NCI-H1092 (cell line): Measurements from ENCODE around the gene ARID1B.

Source experiments
- DNase-seq: peaks from one replicate; lab custom pipeline; 2025; lab: John Stamatoyannopoulos, UW

ARID1B gene

DNA sequence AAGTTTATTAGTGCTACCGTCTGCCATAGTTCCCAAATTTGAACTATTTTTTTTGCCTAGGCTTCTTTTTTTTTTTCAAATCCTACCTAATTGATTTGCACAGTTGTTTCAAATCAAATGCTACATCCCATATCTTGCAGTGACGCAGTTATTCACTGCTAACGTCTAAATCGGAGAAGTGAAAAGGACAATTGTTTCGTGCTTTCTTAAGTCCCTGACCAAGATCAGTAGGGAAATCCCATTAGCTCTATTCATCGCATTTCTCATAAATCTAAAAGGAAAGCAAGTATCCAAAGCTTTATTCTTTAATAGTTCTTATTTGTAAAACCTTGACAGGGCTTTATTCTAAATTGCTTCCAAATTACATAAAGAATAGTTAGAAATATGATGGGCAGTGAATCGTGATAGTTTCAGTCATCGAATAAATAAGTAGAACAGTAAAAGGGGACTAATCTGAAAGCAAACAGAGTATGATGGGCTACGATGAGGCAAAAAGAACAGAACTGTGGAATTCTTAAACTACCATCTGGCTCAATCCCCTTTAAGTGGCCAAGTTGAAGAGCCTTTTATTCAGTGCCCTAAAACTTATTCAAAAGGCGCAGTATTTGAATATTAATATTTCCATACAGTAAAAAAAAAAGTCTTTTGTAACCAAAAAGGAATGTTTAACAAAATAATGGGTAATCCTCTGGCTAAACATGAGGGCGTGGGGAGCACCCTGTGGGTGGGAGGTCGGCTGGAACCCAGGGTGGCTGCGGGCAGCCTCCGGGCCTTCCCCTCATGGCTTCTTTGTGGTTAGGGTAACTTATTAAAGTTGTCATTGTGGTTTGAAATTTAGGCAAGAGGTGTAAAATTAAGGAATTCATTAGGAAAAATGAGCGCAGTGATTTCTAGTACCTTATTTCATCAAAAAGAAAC, 3.0 kb upstream of the ARID1B start:
- DNase-seq = no peak

DNA sequence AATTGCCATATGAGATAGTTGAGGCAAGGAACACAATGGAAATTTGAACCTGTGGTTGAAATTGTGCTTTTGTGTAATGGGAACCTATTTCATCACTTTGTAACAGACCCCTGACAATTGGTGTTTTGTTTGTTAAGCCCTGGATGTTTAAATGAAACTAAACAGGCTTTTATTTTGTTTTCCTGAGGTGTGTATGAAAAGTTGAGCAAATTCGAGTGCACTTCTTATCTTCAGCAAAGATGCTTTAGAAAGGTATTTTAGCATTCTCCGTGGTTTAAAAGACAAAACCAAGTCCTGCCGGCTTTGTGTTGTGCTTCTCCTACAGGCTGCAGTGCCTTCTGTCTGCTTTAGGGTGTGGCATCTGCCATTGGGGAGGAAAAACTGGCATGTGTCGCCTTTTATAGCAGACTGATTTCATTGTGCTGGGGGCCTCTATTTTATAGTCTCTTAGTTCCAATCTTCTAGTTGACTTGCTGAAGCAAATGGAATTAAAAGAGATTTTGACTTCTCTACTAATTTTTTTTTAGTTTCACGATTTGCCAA, 2.2 kb upstream of the ARID1B start:
- DNase-seq = no peak

DNA sequence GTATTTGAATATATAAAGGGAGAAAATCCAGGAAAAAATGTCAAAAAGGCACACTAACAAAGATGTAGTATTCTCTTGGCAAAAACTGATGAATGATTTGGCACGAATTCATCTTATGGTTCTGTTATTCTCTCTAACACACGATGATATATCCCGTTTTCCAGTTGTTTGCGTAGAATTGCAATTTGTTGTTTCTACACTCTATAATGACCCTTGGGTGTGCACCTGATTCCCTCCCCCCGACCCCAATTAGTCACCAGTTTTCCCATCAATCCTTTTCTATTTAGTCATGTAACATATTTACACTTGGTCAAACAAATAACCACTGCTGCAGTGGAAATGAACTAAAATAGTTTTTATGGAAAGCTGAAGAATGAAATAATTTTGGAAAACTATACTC, 1.5 kb upstream of the ARID1B start:
- DNase-seq = no peak

DNA sequence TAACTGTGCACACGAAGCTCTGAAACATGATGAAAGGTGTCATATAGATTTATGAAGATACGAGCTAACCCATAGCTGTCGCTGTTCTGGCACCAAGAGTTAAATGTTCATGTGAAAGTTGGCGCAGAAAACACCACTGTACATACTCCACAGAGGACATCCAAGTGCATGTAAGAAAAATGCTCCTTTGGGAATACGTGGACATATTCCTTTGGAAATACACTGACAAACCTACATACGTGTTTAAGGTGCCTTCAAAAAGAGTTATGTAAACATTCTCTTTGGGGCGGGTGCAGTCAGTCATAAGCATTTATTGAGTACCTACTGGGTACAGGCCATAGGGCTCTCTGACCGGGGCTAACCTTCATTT, 723 bp upstream of the ARID1B start:
- no peak for DNase-seq

DNA sequence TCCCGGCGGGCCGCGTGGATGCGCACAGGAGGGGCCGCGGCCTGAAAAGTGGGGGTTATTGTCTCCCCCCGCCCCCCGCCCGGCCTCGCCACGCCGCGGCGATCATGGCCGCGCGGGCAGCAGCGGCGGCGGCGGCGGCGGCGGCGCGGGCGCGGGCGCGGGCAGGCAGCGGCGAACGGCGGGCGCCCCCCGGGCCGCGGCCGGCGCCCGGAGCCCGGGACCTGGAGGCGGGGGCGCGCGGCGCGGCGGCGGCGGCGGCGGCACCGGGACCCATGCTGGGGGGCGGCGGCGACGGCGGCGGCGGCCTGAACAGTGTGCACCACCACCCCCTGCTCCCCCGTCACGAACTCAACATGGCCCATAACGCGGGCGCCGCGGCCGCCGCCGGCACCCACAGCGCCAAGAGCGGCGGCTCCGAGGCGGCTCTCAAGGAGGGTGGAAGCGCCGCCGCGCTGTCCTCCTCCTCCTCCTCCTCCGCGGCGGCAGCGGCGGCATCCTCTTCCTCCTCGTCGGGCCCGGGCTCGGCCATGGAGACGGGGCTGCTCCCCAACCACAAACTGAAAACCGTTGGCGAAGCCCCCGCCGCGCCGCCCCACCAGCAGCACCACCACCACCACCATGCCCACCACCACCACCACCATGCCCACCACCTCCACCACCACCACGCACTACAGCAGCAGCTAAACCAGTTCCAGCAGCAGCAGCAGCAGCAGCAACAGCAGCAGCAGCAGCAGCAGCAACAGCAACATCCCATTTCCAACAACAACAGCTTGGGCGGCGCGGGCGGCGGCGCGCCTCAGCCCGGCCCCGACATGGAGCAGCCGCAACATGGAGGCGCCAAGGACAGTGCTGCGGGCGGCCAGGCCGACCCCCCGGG, 637 bp downstream of the ARID1B start:
- DNase-seq = no peak

DNA sequence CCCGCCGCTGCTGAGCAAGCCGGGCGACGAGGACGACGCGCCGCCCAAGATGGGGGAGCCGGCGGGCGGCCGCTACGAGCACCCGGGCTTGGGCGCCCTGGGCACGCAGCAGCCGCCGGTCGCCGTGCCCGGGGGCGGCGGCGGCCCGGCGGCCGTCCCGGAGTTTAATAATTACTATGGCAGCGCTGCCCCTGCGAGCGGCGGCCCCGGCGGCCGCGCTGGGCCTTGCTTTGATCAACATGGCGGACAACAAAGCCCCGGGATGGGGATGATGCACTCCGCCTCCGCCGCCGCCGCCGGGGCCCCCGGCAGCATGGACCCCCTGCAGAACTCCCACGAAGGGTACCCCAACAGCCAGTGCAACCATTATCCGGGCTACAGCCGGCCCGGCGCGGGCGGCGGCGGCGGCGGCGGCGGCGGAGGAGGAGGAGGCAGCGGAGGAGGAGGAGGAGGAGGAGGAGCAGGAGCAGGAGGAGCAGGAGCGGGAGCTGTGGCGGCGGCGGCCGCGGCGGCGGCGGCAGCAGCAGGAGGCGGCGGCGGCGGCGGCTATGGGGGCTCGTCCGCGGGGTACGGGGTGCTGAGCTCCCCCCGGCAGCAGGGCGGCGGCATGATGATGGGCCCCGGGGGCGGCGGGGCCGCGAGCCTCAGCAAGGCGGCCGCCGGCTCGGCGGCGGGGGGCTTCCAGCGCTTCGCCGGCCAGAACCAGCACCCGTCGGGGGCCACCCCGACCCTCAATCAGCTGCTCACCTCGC, 1.5 kb downstream of the ARID1B start:
- DNase-seq = peak; percentile 15

DNA sequence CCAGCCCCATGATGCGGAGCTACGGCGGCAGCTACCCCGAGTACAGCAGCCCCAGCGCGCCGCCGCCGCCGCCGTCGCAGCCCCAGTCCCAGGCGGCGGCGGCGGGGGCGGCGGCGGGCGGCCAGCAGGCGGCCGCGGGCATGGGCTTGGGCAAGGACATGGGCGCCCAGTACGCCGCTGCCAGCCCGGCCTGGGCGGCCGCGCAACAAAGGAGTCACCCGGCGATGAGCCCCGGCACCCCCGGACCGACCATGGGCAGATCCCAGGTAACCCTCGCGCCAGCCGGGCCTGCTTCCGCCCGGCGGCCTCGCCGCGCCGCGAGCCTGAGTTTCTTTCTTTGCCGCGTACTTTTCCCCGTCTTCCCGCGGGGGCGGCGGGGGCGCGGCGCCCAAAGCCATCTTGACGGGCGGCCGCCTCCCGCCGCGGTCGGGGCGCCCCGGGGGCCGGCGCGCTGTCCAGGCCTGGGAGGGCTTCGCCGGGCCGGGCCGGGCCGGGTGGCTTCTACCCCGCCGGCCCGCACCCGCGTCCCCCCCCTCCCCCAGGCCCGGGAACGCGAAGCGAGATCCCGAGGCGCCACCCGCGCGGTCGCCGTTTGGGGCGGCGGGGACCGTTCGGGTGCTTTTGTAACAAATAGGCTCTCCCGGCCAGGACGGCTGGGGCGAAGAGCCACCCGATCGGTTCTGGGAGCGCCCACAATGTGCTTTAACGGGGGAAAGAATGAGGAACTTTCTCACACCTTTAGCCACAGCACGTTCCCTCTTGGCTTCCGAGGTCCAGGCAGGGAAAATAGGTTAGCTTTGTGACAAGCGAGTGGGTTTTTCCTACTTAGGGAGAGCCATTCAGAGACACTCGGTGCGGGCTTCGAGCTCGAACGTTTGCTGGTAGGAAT, 2.3 kb downstream of the ARID1B start:
- no peak for DNase-seq

DNA sequence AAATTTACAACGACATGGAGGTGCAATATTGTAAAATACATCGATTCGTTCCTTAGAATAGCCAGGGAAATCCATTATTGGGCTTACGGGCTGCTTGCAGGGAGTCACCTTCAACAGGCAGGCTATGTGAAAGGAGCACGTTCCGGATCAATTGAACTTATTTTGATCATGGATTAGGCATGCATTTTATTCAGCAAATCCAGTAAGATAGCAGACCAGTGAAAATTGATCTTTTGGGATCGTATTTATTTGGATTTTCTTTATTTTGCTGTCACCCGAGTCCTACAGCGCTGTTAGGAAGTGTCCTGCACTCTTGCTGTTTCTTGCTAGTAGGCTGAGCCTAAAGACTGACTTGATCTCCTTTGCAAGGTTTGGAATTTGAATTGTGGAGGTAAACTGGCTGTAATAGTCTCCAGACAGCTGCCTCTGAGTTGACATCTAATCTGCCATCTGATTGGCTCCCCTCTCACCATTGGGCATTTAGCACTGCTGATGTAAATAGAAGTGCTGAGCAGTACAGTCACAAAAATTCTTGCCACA, 3.0 kb downstream of the ARID1B start:
- peak; percentile 40 for DNase-seq

DNA sequence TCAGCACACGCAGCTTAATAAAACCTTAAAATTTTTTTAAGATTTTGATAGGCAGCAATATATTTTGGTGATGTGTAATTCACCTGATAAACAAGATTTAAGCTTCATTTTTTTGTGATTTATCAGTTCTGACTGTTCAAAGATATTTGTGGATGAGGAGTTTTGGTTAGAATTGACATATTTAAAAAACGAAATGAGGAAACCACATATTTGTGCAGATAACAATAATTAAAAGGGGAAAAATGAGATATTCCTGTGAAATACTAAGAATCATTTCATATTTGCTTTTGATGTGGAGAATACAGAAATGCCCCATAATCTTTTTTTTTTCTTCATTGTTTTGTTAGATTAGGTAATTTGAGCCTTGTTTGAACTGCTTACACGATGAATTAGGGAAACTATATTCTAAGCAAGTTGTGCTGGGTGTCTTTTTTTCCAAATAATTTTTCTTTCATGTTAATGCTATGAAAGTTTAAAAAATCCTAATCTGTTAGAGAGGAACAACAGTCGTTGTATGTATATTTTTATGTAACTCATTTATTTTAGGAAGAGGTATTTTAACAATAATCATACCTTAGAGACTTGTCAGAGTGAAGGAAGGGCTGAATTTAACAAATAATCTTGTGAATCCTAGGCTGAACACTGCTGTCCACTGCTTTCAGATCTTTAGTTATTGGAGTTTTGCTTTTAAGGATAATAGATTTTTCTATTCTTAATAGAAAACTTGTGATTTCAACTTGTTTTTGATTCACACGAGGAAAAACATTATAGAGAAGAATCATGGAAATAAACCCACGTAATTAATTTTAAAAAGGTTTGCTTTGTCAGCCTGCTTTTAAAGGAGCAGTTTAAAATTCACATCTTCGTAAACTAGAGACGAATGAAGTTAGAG, 4.0 kb downstream of the ARID1B start:
- DNase-seq = no peak

DNA sequence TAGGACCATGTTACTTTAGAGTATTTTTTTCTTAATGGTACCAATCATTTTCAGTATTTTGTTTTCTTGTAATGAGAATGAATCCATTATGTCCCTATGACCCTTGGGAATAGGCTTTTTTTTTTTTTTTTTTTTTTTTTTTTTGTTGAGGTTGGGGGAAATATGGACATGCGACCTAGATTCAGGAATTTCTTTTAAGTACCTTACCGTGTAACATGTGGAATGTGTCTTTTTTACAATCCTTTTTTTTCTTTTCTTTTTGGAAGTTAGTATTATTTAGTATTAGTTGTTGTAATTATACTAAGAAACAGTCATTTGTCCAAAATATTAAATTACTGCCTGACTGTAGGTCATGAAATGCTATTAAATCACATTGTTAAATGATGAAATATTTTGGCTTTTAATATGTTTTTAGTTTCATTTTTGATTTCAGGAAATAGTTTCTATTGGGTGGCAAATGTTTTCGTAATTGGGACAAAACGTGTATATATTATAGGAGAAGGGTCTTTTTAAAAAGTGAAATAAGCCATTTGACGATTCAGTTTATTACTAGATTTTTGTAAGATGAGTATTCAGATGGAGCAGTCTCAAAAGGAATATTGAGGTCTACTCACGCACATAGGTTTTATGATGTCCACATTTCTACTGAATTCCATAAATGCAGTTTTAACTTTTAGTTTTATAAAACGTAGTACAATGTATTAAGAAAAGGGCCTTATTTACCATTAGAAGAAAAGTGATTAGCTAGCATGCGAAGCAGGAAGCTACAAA, 4.9 kb downstream of the ARID1B start:
- DNase-seq = no peak

DNA sequence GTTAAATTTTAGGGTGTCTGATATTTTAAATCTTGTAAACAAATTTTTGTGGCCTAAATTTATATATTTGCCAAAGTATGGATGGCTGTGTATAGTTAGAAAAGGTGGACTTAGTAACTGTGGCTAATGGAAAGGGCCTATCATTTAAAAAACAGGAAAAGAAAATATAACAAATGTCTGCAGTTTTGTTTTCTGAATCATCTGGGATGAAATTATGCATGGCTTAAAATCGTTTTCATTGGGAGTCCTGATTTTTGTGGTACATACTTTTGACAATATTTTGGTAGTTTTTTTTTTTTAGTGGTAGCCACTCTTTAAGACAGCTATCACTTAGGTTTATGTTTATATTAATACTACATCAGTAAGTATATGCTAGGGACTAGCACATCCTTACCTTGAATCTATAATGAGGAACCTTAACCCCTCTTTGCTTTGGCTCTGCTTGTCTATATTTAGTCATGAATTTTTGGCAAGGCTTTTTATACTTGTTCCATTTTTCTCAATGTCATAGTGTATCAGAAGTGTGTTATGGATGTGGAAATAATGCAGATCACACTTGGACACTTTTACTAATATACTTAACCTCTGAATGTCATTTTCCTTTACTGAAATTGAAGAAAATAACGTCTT, 5.6 kb downstream of the ARID1B start:
- DNase-seq = no peak

DNA sequence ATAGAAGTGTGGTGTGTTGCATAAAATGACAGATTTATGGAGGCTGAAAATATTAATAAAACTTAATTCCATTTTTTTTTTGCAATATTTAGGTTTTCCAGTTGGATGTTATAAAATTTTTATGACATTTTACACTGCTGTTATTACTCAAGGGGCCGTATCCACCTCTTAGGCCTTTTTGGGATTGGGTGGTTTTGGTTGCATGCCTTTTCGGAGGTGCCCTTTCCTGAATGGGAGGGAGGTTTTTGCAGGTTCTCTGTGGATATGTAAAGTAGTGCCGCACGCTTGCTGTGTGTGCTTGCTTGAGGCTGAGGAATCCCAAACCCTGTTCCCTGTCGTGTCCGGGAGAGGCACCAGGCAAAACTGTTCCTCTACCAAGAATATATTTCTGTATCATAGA, 6.8 kb downstream of the ARID1B start:
- no peak for DNase-seq

DNA sequence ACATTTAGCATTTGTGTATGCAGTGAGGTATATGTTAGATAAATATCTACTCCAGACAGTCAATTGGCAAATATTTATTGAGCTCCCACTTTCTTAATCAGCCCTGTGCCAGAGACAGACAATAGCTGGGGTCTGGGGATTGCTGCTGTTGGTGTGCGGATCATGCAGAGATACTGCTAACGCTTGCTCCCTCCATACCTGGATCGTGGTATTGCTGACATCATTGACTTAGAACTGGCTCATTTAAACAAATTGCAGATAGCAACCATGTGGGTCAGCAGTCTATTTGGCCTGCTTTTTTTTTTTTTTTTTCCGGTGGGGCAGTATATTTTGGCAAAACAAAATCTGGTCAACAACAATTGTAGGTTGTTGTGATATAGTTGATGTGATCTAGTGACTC, 9.5 kb downstream of the ARID1B start:
- DNase-seq = no peak

DNA sequence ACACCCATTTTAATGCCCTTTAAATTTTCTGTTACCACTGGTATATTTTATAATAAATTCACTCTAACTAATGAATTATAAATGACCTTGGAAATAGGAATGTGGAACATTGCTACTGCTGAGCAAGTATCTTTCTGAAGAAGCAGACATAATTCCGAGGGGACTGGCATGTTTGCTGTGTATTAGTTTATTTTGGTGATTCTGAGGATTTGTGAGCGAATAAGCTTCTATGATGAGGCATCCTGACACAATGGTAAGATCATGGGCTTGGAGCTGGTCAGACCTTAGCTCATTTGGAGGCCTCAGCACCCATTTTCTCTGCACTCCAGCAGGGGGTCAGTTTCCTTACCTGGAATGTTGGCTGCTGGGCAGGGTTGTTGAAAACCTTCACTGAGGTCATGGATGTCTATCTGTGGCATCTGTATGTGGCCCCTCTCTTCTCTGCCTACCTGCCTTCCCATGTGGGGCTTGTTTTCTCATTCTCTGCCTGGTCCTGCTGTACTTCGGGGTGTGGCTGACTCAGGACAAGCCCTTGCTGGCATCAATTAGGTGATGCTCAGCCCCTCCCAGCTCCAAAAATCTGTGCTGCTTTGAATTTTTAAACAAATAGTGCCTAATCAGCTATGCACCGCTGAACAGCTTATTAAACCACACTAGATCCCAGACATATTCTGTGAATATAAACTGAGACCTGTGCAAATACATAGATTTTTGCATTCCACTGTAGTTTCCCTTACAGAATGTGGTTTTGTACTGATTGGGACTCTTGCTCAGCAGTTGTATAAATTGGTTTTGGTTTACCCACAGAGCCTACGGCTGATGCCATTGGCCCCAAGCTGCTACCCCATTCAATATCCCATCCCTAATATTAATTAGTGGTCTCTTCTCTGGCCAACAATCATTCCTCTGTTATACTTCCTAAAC, 10.7 kb downstream of the ARID1B start:
- no peak for DNase-seq

DNA sequence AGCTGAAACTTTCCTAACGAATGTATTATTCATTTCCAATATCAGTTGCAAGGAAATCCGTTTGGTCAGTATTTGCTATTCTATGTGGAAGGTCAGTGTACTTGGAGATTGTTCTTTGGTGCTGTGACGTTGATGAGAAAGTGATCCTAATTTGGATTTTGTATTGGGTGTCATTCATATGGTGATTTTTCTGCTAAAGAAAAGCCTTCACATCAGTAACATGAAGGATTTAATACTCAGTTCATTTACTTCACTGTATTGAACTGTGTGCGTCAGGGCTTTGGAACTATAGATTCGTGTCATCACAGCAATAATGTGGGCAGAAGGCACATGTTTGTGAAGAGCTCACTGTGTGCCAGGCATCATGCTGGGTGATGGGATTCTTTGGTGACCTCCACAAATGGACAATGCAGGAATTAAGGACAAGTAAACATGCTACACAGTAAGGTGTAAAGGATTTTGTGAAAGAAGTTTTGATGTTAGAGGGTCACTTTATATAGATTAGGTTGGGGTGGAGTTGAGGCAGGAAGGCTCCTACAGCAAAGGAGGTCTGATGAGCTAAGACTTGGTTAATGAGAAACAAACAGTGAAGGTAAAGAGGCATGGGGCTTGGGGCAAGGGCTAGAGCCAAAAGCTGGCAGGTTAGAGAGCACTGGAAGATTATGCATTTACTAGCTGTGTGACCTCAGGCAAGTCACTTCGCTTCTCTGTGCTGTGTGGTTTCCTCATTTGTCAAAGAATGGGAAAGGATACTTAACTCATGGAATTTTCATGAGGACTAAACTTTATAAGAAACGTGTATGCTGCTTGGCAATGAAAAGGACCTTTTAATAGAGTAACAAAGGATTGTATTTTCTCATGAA, 12.1 kb downstream of the ARID1B start:
- no peak for DNase-seq

DNA sequence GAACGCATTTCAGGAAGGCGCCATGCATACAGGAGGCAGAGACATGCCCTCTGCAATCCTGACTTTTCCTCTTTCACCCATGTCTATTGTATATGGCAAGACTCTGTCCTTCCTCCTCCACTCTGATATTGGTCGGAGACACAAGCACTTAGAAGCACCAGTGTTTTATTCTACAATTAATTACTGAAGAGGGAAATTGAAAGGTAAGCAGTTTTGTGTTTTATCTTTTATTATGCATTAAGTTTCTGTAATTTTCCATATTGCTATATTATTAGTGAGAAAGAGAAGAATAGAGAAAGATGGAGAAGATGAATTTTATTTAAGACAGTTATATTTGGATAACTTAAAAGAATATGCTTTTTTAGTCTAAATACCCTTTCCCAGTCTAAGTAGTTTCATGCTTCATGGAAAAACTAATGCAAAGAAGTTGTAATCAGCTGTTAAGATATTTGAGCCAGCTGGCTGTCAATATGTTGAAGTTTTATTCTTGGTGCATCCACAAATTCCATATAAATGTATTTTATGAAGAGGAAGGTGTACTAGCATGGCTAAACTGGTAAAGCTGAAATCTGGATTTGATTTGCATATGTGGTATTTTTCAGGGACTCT, 13.6 kb downstream of the ARID1B start:
- no peak for DNase-seq
